WTC11 (cell line): ENCODE measurements around the gene PUS10. TPM values are rescaled to one million over a fixed set of nuclear protein-coding genes. Genes with fewer than 3 reads are reported as not detected.

Experiments used
- ATAC-seq: fragments of 200-7000 bp; cut with Tn5 transposase; 2 replicates; pipeline ENCODE4 v1.10.0; 2021; ENCODE audit warnings: mild to moderate bottlenecking, moderate library complexity
- CTCF ChIA-PET: fragments of 300-600 bp; sonication (Branson Sonifier 250); formaldehyde crosslinking; loops from one replicate; lab custom pipeline; 2021; ENCODE audit warnings: antibody characterized with exemption; lab: Charles Lee
- POLR2A ChIA-PET: fragments of 350-600 bp; sonication (Branson Sonifier 250); formaldehyde crosslinking; loops from one replicate; lab custom pipeline; 2021; ENCODE audit warnings: antibody characterized with exemption; lab: Charles Lee
- DNase-seq: peaks from one replicate; pipeline ENCODE4 v3.0.0; 2021; ENCODE audit warnings: low spot score
- H3K27ac Mint-ChIP-seq: 2 replicates; pipeline ENCODE4 v1.8.0; 2021; ENCODE audit warnings: mixed read lengths
- H3K27me3 Mint-ChIP-seq: 2 replicates; pipeline ENCODE4 v1.8.0; 2021; ENCODE audit warnings: low read depth, mild to moderate bottlenecking, moderate library complexity, mixed read lengths
- H3K36me3 Mint-ChIP-seq: 2 replicates; pipeline ENCODE4 v1.8.0; 2021; ENCODE audit warnings: mixed read lengths
- H3K4me1 Mint-ChIP-seq: 2 replicates; pipeline ENCODE4 v1.8.0; 2022; ENCODE audit warnings: mixed read lengths
- H3K4me3 Mint-ChIP-seq: 2 replicates; pipeline ENCODE4 v1.8.0; 2021; ENCODE audit warnings: mild to moderate bottlenecking, moderate library complexity, mixed read lengths
- H3K9me3 Mint-ChIP-seq: 2 replicates; pipeline ENCODE4 v1.8.0; 2021; ENCODE audit warnings: mixed read lengths
- ATF1 ChIP-seq: sonication (generic); formaldehyde crosslinking; IDR thresholded peaks from 2 replicates; pipeline ENCODE4 v1.8.1; 2023; ENCODE audit warnings: mild to moderate bottlenecking, moderate library complexity, missing genetic modification reagents
- CREM ChIP-seq: sonication (generic); formaldehyde crosslinking; IDR thresholded peaks from 2 replicates; pipeline ENCODE4 v1.8.1; 2022; ENCODE audit warnings: mild to moderate bottlenecking, missing genetic modification reagents, moderate library complexity
- FOXK1 ChIP-seq: sonication (generic); formaldehyde crosslinking; IDR thresholded peaks from 2 replicates; pipeline ENCODE4 v1.8.0; 2022; ENCODE audit warnings: mild to moderate bottlenecking, moderate library complexity, missing genetic modification reagents
- GRHL2 ChIP-seq: fragments of 250-450 bp; sonication (Bioruptor Pico); IDR thresholded peaks from 2 replicates; pipeline ENCODE4 v1.8.0; 2022; ENCODE audit warnings: mild to moderate bottlenecking, moderate library complexity; ENCODE audit not compliant: insufficient replicate concordance, severe bottlenecking
- HMGA2 ChIP-seq: fragments of 250-450 bp; sonication (Bioruptor Pico); IDR thresholded peaks from 2 replicates; pipeline ENCODE4 v1.4.0; 2021; ENCODE audit warnings: mild to moderate bottlenecking, moderate library complexity
- IRF2 ChIP-seq: sonication (generic); formaldehyde crosslinking; IDR thresholded peaks from 2 replicates; pipeline ENCODE4 v1.8.0; 2022; ENCODE audit warnings: low read depth, missing genetic modification reagents, borderline replicate concordance
- MYBL2 ChIP-seq: sonication (generic); formaldehyde crosslinking; IDR thresholded peaks from 2 replicates; pipeline ENCODE4 v1.8.1; 2023; ENCODE audit warnings: mild to moderate bottlenecking, moderate library complexity, missing genetic modification reagents
- NR2C2 ChIP-seq: sonication (generic); formaldehyde crosslinking; IDR thresholded peaks from 2 replicates; pipeline ENCODE4 v1.8.0; 2022; ENCODE audit warnings: mild to moderate bottlenecking, missing genetic modification reagents
- RELA ChIP-seq: sonication (generic); formaldehyde crosslinking; IDR thresholded peaks from 2 replicates; pipeline ENCODE4 v1.8.1; 2022; ENCODE audit warnings: missing genetic modification reagents, mild to moderate bottlenecking, borderline replicate concordance
- SP1 ChIP-seq: sonication (generic); formaldehyde crosslinking; conservative IDR thresholded peaks from 2 replicates; pipeline ENCODE4 v1.8.1; 2022; ENCODE audit warnings: missing genetic modification reagents
- TCF7 ChIP-seq: sonication (generic); formaldehyde crosslinking; IDR thresholded peaks from 2 replicates; pipeline ENCODE4 v1.8.0; 2022; ENCODE audit warnings: mild to moderate bottlenecking, low read depth, missing genetic modification reagents, moderate library complexity
- TEAD1 ChIP-seq: sonication (generic); formaldehyde crosslinking; IDR thresholded peaks from 2 replicates; pipeline ENCODE4 v1.8.0; 2022; ENCODE audit warnings: mild to moderate bottlenecking, missing genetic modification reagents
- ZNF232 ChIP-seq: sonication (generic); formaldehyde crosslinking; IDR thresholded peaks from 2 replicates; pipeline ENCODE4 v1.8.0; 2022; ENCODE audit warnings: mild to moderate bottlenecking, missing genetic modification reagents
- ZNF263 ChIP-seq: sonication (generic); formaldehyde crosslinking; IDR thresholded peaks from 2 replicates; pipeline ENCODE4 v1.8.1; 2022; ENCODE audit warnings: low read depth, mild to moderate bottlenecking, moderate library complexity, missing genetic modification reagents
- ZNF317 ChIP-seq: sonication (generic); formaldehyde crosslinking; IDR thresholded peaks from 2 replicates; pipeline ENCODE4 v1.8.1; 2023; ENCODE audit warnings: low read depth, mild to moderate bottlenecking, moderate library complexity, missing genetic modification reagents, borderline replicate concordance
- ZNF671 ChIP-seq: fragments of 250-450 bp; sonication (Bioruptor Pico); IDR thresholded peaks from 2 replicates; pipeline ENCODE4 v1.8.0; 2021; ENCODE audit warnings: mild to moderate bottlenecking
- total RNA-seq: library from RNA; stranded (reverse); gene quantifications from 3 replicates; pipeline ENCODE4 v1.2.3, GENCODE V29; 2021
- TF ChIP-seq, protein P1 (sequence below): sonication (generic); formaldehyde crosslinking; IDR thresholded peaks from 2 replicates; pipeline ENCODE4 v1.8.1; 2023; ENCODE audit warnings: mild to moderate bottlenecking, moderate library complexity, missing genetic modification reagents
- TF ChIP-seq, protein P2 (sequence below): sonication (generic); formaldehyde crosslinking; IDR thresholded peaks from 2 replicates; pipeline ENCODE4 v1.8.1; 2023; ENCODE audit warnings: mild to moderate bottlenecking, missing genetic modification reagents, moderate library complexity
- TF ChIP-seq, protein P3 (sequence below): sonication (generic); formaldehyde crosslinking; IDR thresholded peaks from 2 replicates; pipeline ENCODE4 v1.8.0; 2022; ENCODE audit warnings: mild to moderate bottlenecking, missing genetic modification reagents

Gene PUS10
- total RNA-seq, 1 experiment from 2014 or later: 2.9 TPM

GRCh38 chr2:61065714-61066709 lies 48.0 kb upstream of the PUS10 start, which contains the start of gene SANBR (continued):
- peak; percentile 32; the same call in 1 of the 2 replicates for TF ChIP-seq MYBL2 (CRISPR knock-in tag)
- no peak for TF ChIP-seq ATF1
- TF ChIP-seq RELA (CRISPR knock-in tag): 0 out of 2 replicates have a peak, but pooled peaks have one; percentile 61
- 0 out of 2 replicates have a peak, but pooled peaks have one; percentile 13 for TF ChIP-seq FOXK1
- TF ChIP-seq TCF7 (CRISPR knock-in tag): no peak
- no peak for TF ChIP-seq HMGA2 (CRISPR knock-in tag)
- TF ChIP-seq ZNF232 (CRISPR knock-in tag): 0 out of 2 replicates have a peak, but pooled peaks have one; percentile 26
- peak; percentile 9; the same call in 1 of the 2 replicates for TF ChIP-seq ZNF317
- peak; percentile 65; the same call in 1 of the 2 replicates for TF ChIP-seq TEAD1 (CRISPR knock-in tag)
- no peak for TF ChIP-seq NR2C2 (CRISPR knock-in tag)
- peak; percentile 48 for TF ChIP-seq CREM (CRISPR knock-in tag)
- TF ChIP-seq IRF2 (CRISPR knock-in tag): no peak
- TF ChIP-seq, protein P1, sequence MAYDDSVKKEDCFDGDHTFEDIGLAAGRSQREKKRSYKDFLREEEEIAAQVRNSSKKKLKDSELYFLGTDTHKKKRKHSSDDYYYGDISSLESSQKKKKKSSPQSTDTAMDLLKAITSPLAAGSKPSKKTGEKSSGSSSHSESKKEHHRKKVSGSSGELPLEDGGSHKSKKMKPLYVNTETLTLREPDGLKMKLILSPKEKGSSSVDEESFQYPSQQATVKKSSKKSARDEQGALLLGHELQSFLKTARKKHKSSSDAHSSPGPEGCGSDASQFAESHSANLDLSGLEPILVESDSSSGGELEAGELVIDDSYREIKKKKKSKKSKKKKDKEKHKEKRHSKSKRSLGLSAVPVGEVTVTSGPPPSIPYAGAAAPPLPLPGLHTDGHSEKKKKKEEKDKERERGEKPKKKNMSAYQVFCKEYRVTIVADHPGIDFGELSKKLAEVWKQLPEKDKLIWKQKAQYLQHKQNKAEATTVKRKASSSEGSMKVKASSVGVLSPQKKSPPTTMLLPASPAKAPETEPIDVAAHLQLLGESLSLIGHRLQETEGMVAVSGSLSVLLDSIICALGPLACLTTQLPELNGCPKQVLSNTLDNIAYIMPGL: peak; percentile 68; the same call in 1 of the 2 replicates
- TF ChIP-seq SP1 (CRISPR knock-in tag): peak; percentile 84

- no peak for ATAC-seq
- DNase-seq: no peak
- H3K4me1 Mint-ChIP-seq: no peaks in the 10 kb centered on the region
- POLR2A ChIA-PET: no interaction called here
- H3K9me3 Mint-ChIP-seq: peaks cover 6% of the 10 kb centered on the region; the same call in 1 of the 2 replicates
- no peak for TF ChIP-seq GRHL2 (CRISPR knock-in tag)
- no peak for TF ChIP-seq FOXK1
- TF ChIP-seq, protein P2, sequence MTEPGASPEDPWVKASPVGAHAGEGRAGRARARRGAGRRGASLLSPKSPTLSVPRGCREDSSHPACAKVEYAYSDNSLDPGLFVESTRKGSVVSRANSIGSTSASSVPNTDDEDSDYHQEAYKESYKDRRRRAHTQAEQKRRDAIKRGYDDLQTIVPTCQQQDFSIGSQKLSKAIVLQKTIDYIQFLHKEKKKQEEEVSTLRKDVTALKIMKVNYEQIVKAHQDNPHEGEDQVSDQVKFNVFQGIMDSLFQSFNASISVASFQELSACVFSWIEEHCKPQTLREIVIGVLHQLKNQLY (CRISPR knock-in tag): no peak
- TF ChIP-seq ZNF263 (CRISPR knock-in tag): no peak
- TF ChIP-seq TEAD1 (CRISPR knock-in tag): no peak
- TF ChIP-seq, protein P3, sequence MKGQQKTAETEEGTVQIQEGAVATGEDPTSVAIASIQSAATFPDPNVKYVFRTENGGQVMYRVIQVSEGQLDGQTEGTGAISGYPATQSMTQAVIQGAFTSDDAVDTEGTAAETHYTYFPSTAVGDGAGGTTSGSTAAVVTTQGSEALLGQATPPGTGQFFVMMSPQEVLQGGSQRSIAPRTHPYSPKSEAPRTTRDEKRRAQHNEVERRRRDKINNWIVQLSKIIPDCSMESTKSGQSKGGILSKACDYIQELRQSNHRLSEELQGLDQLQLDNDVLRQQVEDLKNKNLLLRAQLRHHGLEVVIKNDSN (CRISPR knock-in tag): no peak
- no peaks in the 10 kb centered on the region for H3K27me3 Mint-ChIP-seq
- CTCF ChIA-PET: no interaction called here
- peaks cover 8% of the 10 kb centered on the region for H3K36me3 Mint-ChIP-seq
- no peak overlapping the region for H3K4me3 Mint-ChIP-seq
- H3K27ac Mint-ChIP-seq: no peak overlapping the region
Observed at GRCh38 chr2:61059382-61059781, 41.3 kb upstream of the PUS10 start.

DNA sequence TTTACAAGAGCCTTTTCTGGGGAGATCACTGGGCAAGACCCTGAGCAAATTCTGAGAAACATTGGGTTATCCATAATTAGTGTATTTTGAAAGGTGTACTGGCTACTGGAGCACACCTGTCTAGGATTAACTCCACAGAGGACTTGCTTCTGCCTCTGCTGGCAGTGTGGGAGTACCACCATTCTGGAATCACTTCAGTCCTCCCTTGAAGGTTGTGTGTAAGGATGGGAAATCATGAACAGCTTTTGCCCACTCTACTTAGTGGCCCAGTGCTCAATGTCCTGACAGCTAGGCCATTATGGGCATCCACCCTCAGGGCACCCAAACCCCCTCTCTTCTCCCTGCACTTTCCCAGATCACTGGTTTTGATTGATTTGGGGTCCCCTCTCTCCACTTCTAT lies 39.5 kb upstream of the PUS10 start:
- CTCF ChIA-PET: no interaction called here
- H3K27ac Mint-ChIP-seq: no peak overlapping the region

More for the DNA sequence above, 39.5 kb upstream of the PUS10 start:
- Mint-ChIP-seq H3K36me3 (peaks cover 12% of the 10 kb centered on the region), H3K4me3 (no peak overlapping the region), H3K4me1 (no peaks in the 10 kb centered on the region)
- POLR2A ChIA-PET: no interaction called here
- TF ChIP-seq ZNF671 (CRISPR knock-in tag): no peak
- TF ChIP-seq, all 79 proteins: peak for 0
- Mint-ChIP-seq H3K27me3 (no peaks in the 10 kb centered on the region), H3K9me3 (peaks cover 9% of the 10 kb centered on the region; the same call in 1 of the 2 replicates)
- ATAC-seq (0 out of 2 replicates have a peak, but pooled peaks have one; percentile 32), DNase-seq (no peak)
